SU-DHL-6 (cell line): ENCODE measurements around the gene KRIT1.

Source experiments
- H2AFZ ChIP-seq: fragments of 200-600 bp; sonication (generic); 2 replicates; pipeline ENCODE4 v1.6.1; 2014; ENCODE audit warnings: low read depth, mild to moderate bottlenecking, moderate library complexity, mixed read lengths, antibody characterized with exemption, low read length; ENCODE audit not compliant: severe bottlenecking
- H3F3A ChIP-seq: fragments of 200-600 bp; shearing (Covaris generic); 2 replicates; pipeline ENCODE4 v1.6.0; 2016; ENCODE audit warnings: antibody characterized with exemption, mild to moderate bottlenecking; ENCODE audit not compliant: insufficient read depth
- H3K27ac ChIP-seq: fragments of 200-600 bp; sonication (generic); 2 replicates; pipeline ENCODE4 v1.5.1; 2016; ENCODE audit warnings: low read depth, mild to moderate bottlenecking, low read length, moderate library complexity, mixed read lengths
- H3K27me3 ChIP-seq: fragments of 200-600 bp; sonication (generic), shearing (Covaris generic); 2 replicates; pipeline ENCODE4 v1.6.0; 2014; ENCODE audit warnings: mild to moderate bottlenecking, low read length
- H3K36me3 ChIP-seq: fragments of 200-600 bp; sonication (generic); 2 replicates; pipeline ENCODE4 v1.6.1; 2014; ENCODE audit warnings: mild to moderate bottlenecking, low read length, mixed read lengths
- H3K4me2 ChIP-seq: fragments of 300-600, 200-600 bp; shearing (Covaris generic), sonication (generic); 2 replicates; pipeline ENCODE4 v1.6.0; 2014; ENCODE audit warnings: low read length, low read depth, mild to moderate bottlenecking; ENCODE audit not compliant: poor library complexity, severe bottlenecking
- H3K4me3 ChIP-seq: fragments of 200-600 bp; sonication (generic); 2 replicates; pipeline ENCODE4 v1.5.1; 2014; ENCODE audit warnings: antibody characterized with exemption, low read length, mild to moderate bottlenecking, mixed read lengths; ENCODE audit not compliant: insufficient read depth, poor library complexity, severe bottlenecking
- H3K79me2 ChIP-seq: fragments of 200-600 bp; sonication (generic); 2 replicates; pipeline ENCODE4 v1.6.1; 2014; ENCODE audit warnings: mild to moderate bottlenecking, low read length, moderate library complexity; ENCODE audit not compliant: insufficient read depth
- H3K9ac ChIP-seq: fragments of 200-600 bp; sonication (generic); 2 replicates; pipeline ENCODE4 v1.7.0; 2014; ENCODE audit warnings: mild to moderate bottlenecking, low read length
- H3K9me2 ChIP-seq: fragments of 200-600 bp; sonication (generic); replicated peaks from 2 replicates; pipeline ENCODE4 v1.6.1; 2014; ENCODE audit warnings: low read length; ENCODE audit not compliant: insufficient read depth
- H3K9me3 ChIP-seq: fragments of 200-600 bp; sonication (generic); 2 replicates; pipeline ENCODE4 v1.6.1; 2014; ENCODE audit warnings: low read length, mixed read lengths; ENCODE audit not compliant: insufficient read depth
- H4K20me1 ChIP-seq: fragments of 200-600 bp; sonication (generic); 2 replicates; pipeline ENCODE4 v1.6.1; 2014; ENCODE audit warnings: low read depth, mild to moderate bottlenecking, antibody characterized with exemption, low read length, moderate library complexity, mixed read lengths
- CTCF ChIP-seq: fragments of 200-600 bp; sonication (generic); IDR thresholded peaks from one replicate; pipeline ENCODE4 v1.5.1; 2017; ENCODE audit warnings: antibody characterized with exemption, mild to moderate bottlenecking, low read length, moderate library complexity; ENCODE audit not compliant: insufficient read depth, poor library complexity, severe bottlenecking
- EZH2phosphoT487 ChIP-seq: fragments of 200-600 bp; sonication (generic), shearing (Covaris generic); conservative IDR thresholded peaks from 2 replicates; pipeline ENCODE4 v1.6.1; 2018; ENCODE audit warnings: mild to moderate bottlenecking, antibody characterized with exemption, low read length, moderate library complexity, mixed read lengths

The KRIT1 gene

GRCh38 chr7:92228742-92229141 is 17.0 kb downstream of the KRIT1 start:
- Histone ChIP-seq H4K20me1 (no peaks in the 10 kb centered on the region), H3K27me3 (no peaks in the 10 kb centered on the region), H2AFZ (no peak overlapping the region), H3F3A (peaks cover 6% of the 10 kb centered on the region; the same call in 1 of the 2 replicates), H3K4me2 (no peak overlapping the region), H3K36me3 (peaks cover 55% of the 10 kb centered on the region), H3K27ac (no peak overlapping the region), H3K79me2 (no peaks in the 10 kb centered on the region), H3K4me3 (no peak overlapping the region), H3K9ac (no peak overlapping the region), H3K9me3 (no peaks in the 10 kb centered on the region), H3K9me2 (no peaks in the 10 kb centered on the region)
- no peak for TF ChIP-seq EZH2phosphoT487
- TF ChIP-seq CTCF, result no peak

- TF ChIP-seq EZH2phosphoT487, result no peak
- no peak for TF ChIP-seq CTCF
- Histone ChIP-seq H3F3A (peaks cover 6% of the 10 kb centered on the region; the same call in 1 of the 2 replicates), H3K9me2 (no peaks in the 10 kb centered on the region), H3K4me2 (no peak overlapping the region), H4K20me1 (no peaks in the 10 kb centered on the region), H3K27me3 (no peaks in the 10 kb centered on the region), H2AFZ (no peak overlapping the region), H3K27ac (no peak overlapping the region), H3K36me3 (peaks cover 54% of the 10 kb centered on the region), H3K9ac (no peak overlapping the region), H3K9me3 (no peaks in the 10 kb centered on the region), H3K79me2 (no peaks in the 10 kb centered on the region), H3K4me3 (no peak overlapping the region)
These were observed 17.6 kb downstream of the KRIT1 start for GRCh38 chr7:92228100-92228499.

GRCh38 chr7:92226981-92227380 is 18.7 kb downstream of the KRIT1 start:
- Histone ChIP-seq H3K4me3 (no peak overlapping the region), H3K27me3 (no peaks in the 10 kb centered on the region), H2AFZ (no peak overlapping the region), H3K4me2 (no peak overlapping the region), H3K9ac (no peak overlapping the region), H3F3A (peaks cover 6% of the 10 kb centered on the region; the same call in 1 of the 2 replicates), H3K36me3 (peaks cover 60% of the 10 kb centered on the region), H4K20me1 (no peaks in the 10 kb centered on the region), H3K27ac (no peak overlapping the region), H3K9me2 (no peaks in the 10 kb centered on the region), H3K9me3 (no peaks in the 10 kb centered on the region), H3K79me2 (no peaks in the 10 kb centered on the region)
- no peak for TF ChIP-seq EZH2phosphoT487
- no peak for TF ChIP-seq CTCF
